Tibial nerve (tissue), 4 donors: ENCODE measurements around the gene HOXA11.

ENCODE experiments used
- CTCF ChIP-seq, 5 experiments: fragments of 200-600 bp in 3 of 5; fragments of 450-650 bp in 2 of 5; sonication (generic) in 3 of 5; IDR thresholded peaks; one replicate each; pipeline ENCODE4 v1.5.1; 2016 to 2019; ENCODE audit warnings: antibody characterized with exemption in 5 of 5, mild to moderate bottlenecking in 3 of 5, moderate library complexity in 2 of 5
- EP300 ChIP-seq, 2 donors: sonication (generic); formaldehyde crosslinking; IDR thresholded peaks; one replicate each; pipeline ENCODE4 v1.6.1; 2017; ENCODE audit warnings: antibody characterized with exemption in 2 of 2, mild to moderate bottlenecking in 1 of 2
- POLR2A ChIP-seq, 2 donors: fragments of 450-650 bp; IDR thresholded peaks; one replicate each; pipeline ENCODE4 v1.6.1; 2017; ENCODE audit warnings: antibody characterized with exemption in 2 of 2, mild to moderate bottlenecking in 2 of 2, moderate library complexity in 2 of 2

GRCh38 chr7:27158436-27159265 lies 26.4 kb downstream of the HOXA11 start:
- no peak for TF ChIP-seq CTCF (IDR thresholded peaks at IDR 0.05)
- no peak for TF ChIP-seq EP300 (IDR thresholded peaks at IDR 0.05)
- no peak for TF ChIP-seq POLR2A (IDR thresholded peaks at IDR 0.05)
